ENCODE results near the gene PTPRN2. TPM values are rescaled to one million over a fixed set of nuclear protein-coding genes. Genes with fewer than 3 reads are reported as not detected.

The PTPRN2 gene
- total and polyA plus RNA-seq, 2 of the 8 experiments (the other 6 are each of a cell fraction or from before 2014, with no cell fraction given): 2.6 to 4.5 TPM

GRCh38 chr7:157845203-157845835 is 742.3 kb downstream of the PTPRN2 start:
- H2BK15ac ChIP-seq (ENCODE audit: low read length): 0 out of 2 replicates have a peak overlapping the region, but pooled peaks have one; percentile 53
- H2BK12ac ChIP-seq (ENCODE audit: low read depth, low read length): peak overlapping the region; percentile 97
- no peak overlapping the region for H3K27ac ChIP-seq (ENCODE audit: low read depth, low read length)
- no peak overlapping the region; a peak in 1 of 7 replicates for H3K9ac ChIP-seq (replicated peaks in 1 of 4; ENCODE audit: extremely low read depth in 1 of 4, low read depth in 3 of 4, low read length in 3 of 4)
- H3K18ac ChIP-seq (ENCODE audit: extremely low read depth, low read length): no peak overlapping the region; the same call in 1 of the 2 replicates
- H4K20me1 ChIP-seq (replicated peaks in 1 of 2; ENCODE audit: control insufficient read depth in 1 of 2, insufficient read depth in 2 of 2, low read length in 2 of 2): no peaks in the 10 kb centered on the region
- H3K56ac ChIP-seq (replicated peaks; ENCODE audit: insufficient read length, low read depth, low read length): no peak overlapping the region
- H3K79me2 ChIP-seq (ENCODE audit: control insufficient read depth in 1 of 2, insufficient read depth in 2 of 2, low read length in 2 of 2): no peaks in the 10 kb centered on the region
- no peaks in the 10 kb centered on the region for H3K23me2 ChIP-seq (ENCODE audit: low read depth, low read length)
- peaks cover 0 to 20% (median 13%) of the 10 kb centered on the region in 4 experiments; a peak in 6 of 7 replicates for H3K4me1 ChIP-seq (replicated peaks in 1 of 4; ENCODE audit: control insufficient read depth in 3 of 4, insufficient read depth in 4 of 4, low read length in 3 of 4)
- H3K4me3 ChIP-seq (ENCODE audit: extremely low read depth in 1 of 4, insufficient read depth in 2 of 4, low read depth in 3 of 4, low read length in 4 of 4): no peak overlapping the region; a peak in 1 of 8 replicates
- H3K4ac ChIP-seq (replicated peaks; ENCODE audit: insufficient read length, low read depth, low read length): no peak overlapping the region
- H4K8ac ChIP-seq (ENCODE audit: extremely low read depth, insufficient read depth, low read length): peak overlapping the region; percentile 18; the same call in 1 of the 2 replicates
- 0 out of 2 replicates have a peak overlapping the region, but pooled peaks have one; percentile 35 for H2BK5ac ChIP-seq (ENCODE audit: low read depth, low read length)
- no peaks in the 10 kb centered on the region; a peak in 1 of 7 replicates for H3K27me3 ChIP-seq (replicated peaks in 1 of 4; ENCODE audit: control insufficient read depth in 3 of 4, extremely low read depth in 1 of 4, insufficient read depth in 3 of 4, low read length in 3 of 4)
- peak overlapping the region; percentile 86 for H4K91ac ChIP-seq (replicated peaks; ENCODE audit: insufficient read length, low read length)
- H2BK120ac ChIP-seq (replicated peaks; ENCODE audit: low read depth, low read length): peak overlapping the region; percentile 75
- no peak overlapping the region for H3K4me2 ChIP-seq (ENCODE audit: insufficient read depth in 1 of 2, low read depth in 2 of 2, low read length in 2 of 2)
- POLR2A ChIA-PET (ENCODE audit: partially characterized antibody): no interaction called here
- DNase-seq (ENCODE audit: low read depth in 1 of 2, low spot score in 2 of 2): no peak
- no peak overlapping the region for H3K23ac ChIP-seq (ENCODE audit: insufficient read length)
- no peak overlapping the region for H3K14ac ChIP-seq (ENCODE audit: insufficient read length)
- no peaks in the 10 kb centered on the region; a peak in 1 of 4 replicates for H3K9me3 ChIP-seq (ENCODE audit: insufficient read depth in 2 of 2, low read depth in 1 of 2, low read length in 1 of 2)
- no peak for FAIRE-seq
- no peak for TF ChIP-seq SIN3A (conservative IDR thresholded peaks at IDR 0.05 in 1 of 2, IDR thresholded peaks at IDR 0.05 in 1 of 2; ENCODE audit: low read depth in 1 of 2, low read length in 2 of 2)
- no peak for TF ChIP-seq POLR2A (IDR thresholded peaks at IDR 0.05; ENCODE audit: control extremely low read depth in 1 of 2, low read depth in 2 of 2, low read length in 2 of 2)
- no peak for TF ChIP-seq ZNF274 (IDR thresholded peaks at IDR 0.05; ENCODE audit: borderline replicate concordance, extremely low read depth, low read length)
- no peak for TF ChIP-seq NANOG (IDR thresholded peaks at IDR 0.05; ENCODE audit: insufficient read depth, low read depth, low read length, poor library complexity, severe bottlenecking)
- TF ChIP-seq RXRA (IDR thresholded peaks at IDR 0.05; ENCODE audit: insufficient read depth, low read depth, low read length): no peak
- no peak for TF ChIP-seq MAFK (IDR thresholded peaks at IDR 0.05; ENCODE audit: low read depth, low read length)
- TF ChIP-seq KDM1A (IDR thresholded peaks at IDR 0.05; ENCODE audit: borderline replicate concordance, low read length): no peak
- H3K36me3 ChIP-seq (ENCODE audit: control insufficient read depth in 2 of 4, insufficient read depth in 4 of 4, low read length in 3 of 4): no peaks in the 10 kb centered on the region
- H2BK20ac ChIP-seq (ENCODE audit: low read length): 0 out of 2 replicates have a peak overlapping the region, but pooled peaks have one; percentile 72
- no peaks in the 10 kb centered on the region for H3K79me1 ChIP-seq (ENCODE audit: low read depth, low read length)
- WGBS, 2 experiments (ENCODE audit: extremely low coverage in 1 of 2, insufficient coverage in 1 of 2, insufficient read length in 1 of 2, insufficient replicate concordance in 2 of 2, low coverage in 1 of 2, low lambda C conversion rate in 2 of 2, missing lambda C conversion rate in 1 of 2): 95% methylated on average over 21 of the region's 21 CpGs; no CpG with 5 or more reads in 1 of the 2 experiments
- peak overlapping the region; percentile 93; the same call in 1 of the 2 replicates for H2AK5ac ChIP-seq (ENCODE audit: low read depth, low read length)
- CTCF ChIA-PET (ENCODE audit: partially characterized antibody): interaction anchor here (0.5 to 0.7 kb wide), 2 partner anchors 10 to 12 kb away, joined by 3 to 4 read pairs; no protein-coding TSS in a partner anchor
- no peak overlapping the region for H4K5ac ChIP-seq (ENCODE audit: insufficient read length, low read depth, low read length)
- no peak overlapping the region for H2AFZ ChIP-seq (ENCODE audit: low read length)

Data from H1 (cell line).